ENCODE results near the gene CFAP410.

Gene CFAP410

GRCh38 chr21:44332383-44332782 is 6.8 kb downstream of the CFAP410 start:
- no peak overlapping the region for H2BK15ac ChIP-seq (replicated peaks; ENCODE audit: low read depth)
- H2BK120ac ChIP-seq (ENCODE audit: low read depth, low read length), result no peak overlapping the region
- H4K8ac ChIP-seq (ENCODE audit: low read depth, low read length), result no peak overlapping the region
- H4K5ac ChIP-seq (ENCODE audit: low read length), result no peak overlapping the region
- H3K4me2 ChIP-seq (ENCODE audit: low read length), result no peak overlapping the region
- no peak overlapping the region for H3K4me3 ChIP-seq (ENCODE audit: low read length)
- peaks cover 2% of the 10 kb centered on the region for H3K36me3 ChIP-seq (ENCODE audit: control insufficient read depth, insufficient read depth, low read length)
- H2BK5ac ChIP-seq (ENCODE audit: low read length), result no peak overlapping the region
- H3K23ac ChIP-seq (ENCODE audit: low read length), result no peak overlapping the region
- no peaks in the 10 kb centered on the region for H3K79me1 ChIP-seq (ENCODE audit: low read length)
- WGBS (ENCODE audit: extremely low coverage, insufficient coverage, low lambda C conversion rate), result no CpG with 5 or more reads among the region's 17 CpGs
- no peak overlapping the region for H3K18ac ChIP-seq (ENCODE audit: low read length)
- H3K4me1 ChIP-seq (ENCODE audit: control insufficient read depth, low read depth, low read length), result no peaks in the 10 kb centered on the region
- no peak overlapping the region for H3K56ac ChIP-seq (ENCODE audit: low read length)
- no peaks in the 10 kb centered on the region for H3K27me3 ChIP-seq (ENCODE audit: insufficient read depth, low read length, poor library complexity)
- no peak overlapping the region for H3K27ac ChIP-seq (ENCODE audit: low read depth, low read length)
- no peak overlapping the region for H3K9ac ChIP-seq (ENCODE audit: low read length)
- H2AK5ac ChIP-seq (ENCODE audit: low read length), result no peak overlapping the region
- H3K4ac ChIP-seq (ENCODE audit: low read depth, low read length), result no peak overlapping the region
- DNase-seq, result no peak
- H3K79me2 ChIP-seq (ENCODE audit: control insufficient read depth, insufficient read depth, low read length), result no peaks in the 10 kb centered on the region

- H2AK5ac ChIP-seq (ENCODE audit: low read length), result no peak overlapping the region
- no peaks in the 10 kb centered on the region for H3K79me2 ChIP-seq (ENCODE audit: control insufficient read depth, insufficient read depth, low read length)
- WGBS (ENCODE audit: extremely low coverage, insufficient coverage, low lambda C conversion rate), result no CpG with 5 or more reads among the region's 20 CpGs
- no peak for DNase-seq
- H2BK120ac ChIP-seq (ENCODE audit: low read depth, low read length), result no peak overlapping the region
- no peaks in the 10 kb centered on the region for H3K4me1 ChIP-seq (ENCODE audit: control insufficient read depth, low read depth, low read length)
- H3K4ac ChIP-seq (ENCODE audit: low read depth, low read length), result no peak overlapping the region
- no peak overlapping the region for H3K56ac ChIP-seq (ENCODE audit: low read length)
- H3K4me2 ChIP-seq (ENCODE audit: low read length), result no peak overlapping the region
- no peak overlapping the region for H2BK5ac ChIP-seq (ENCODE audit: low read length)
- no peaks in the 10 kb centered on the region for H3K79me1 ChIP-seq (ENCODE audit: low read length)
- no peak overlapping the region for H3K4me3 ChIP-seq (ENCODE audit: low read length)
- no peaks in the 10 kb centered on the region for H3K27me3 ChIP-seq (ENCODE audit: insufficient read depth, low read length, poor library complexity)
- no peak overlapping the region for H3K27ac ChIP-seq (ENCODE audit: low read depth, low read length)
- no peak overlapping the region for H3K18ac ChIP-seq (ENCODE audit: low read length)
- H4K8ac ChIP-seq (ENCODE audit: low read depth, low read length), result no peak overlapping the region
- H3K23ac ChIP-seq (ENCODE audit: low read length), result no peak overlapping the region
- H3K36me3 ChIP-seq (ENCODE audit: control insufficient read depth, insufficient read depth, low read length), result peaks cover 2% of the 10 kb centered on the region
- H4K5ac ChIP-seq (ENCODE audit: low read length), result no peak overlapping the region
- no peak overlapping the region for H2BK15ac ChIP-seq (replicated peaks; ENCODE audit: low read depth)
- no peak overlapping the region for H3K9ac ChIP-seq (ENCODE audit: low read length)
Measured at GRCh38 chr21:44331650-44332307, 7.4 kb downstream of the CFAP410 start.

GRCh38 chr21:44331209-44331608 is 8.0 kb downstream of the CFAP410 start:
- H3K56ac ChIP-seq (ENCODE audit: low read length), result no peak overlapping the region
- no peak overlapping the region for H3K27ac ChIP-seq (ENCODE audit: low read depth, low read length)
- H4K5ac ChIP-seq (ENCODE audit: low read length), result no peak overlapping the region
- H3K4ac ChIP-seq (ENCODE audit: low read depth, low read length), result no peak overlapping the region
- no peak overlapping the region for H3K18ac ChIP-seq (ENCODE audit: low read length)
- H2BK15ac ChIP-seq (replicated peaks; ENCODE audit: low read depth), result no peak overlapping the region
- no CpG with 5 or more reads among the region's 16 CpGs for WGBS (ENCODE audit: extremely low coverage, insufficient coverage, low lambda C conversion rate)
- no peak overlapping the region for H3K4me3 ChIP-seq (ENCODE audit: low read length)
- no peaks in the 10 kb centered on the region for H3K79me2 ChIP-seq (ENCODE audit: control insufficient read depth, insufficient read depth, low read length)
- H2BK120ac ChIP-seq (ENCODE audit: low read depth, low read length), result no peak overlapping the region
- no peaks in the 10 kb centered on the region for H3K4me1 ChIP-seq (ENCODE audit: control insufficient read depth, low read depth, low read length)
- no peaks in the 10 kb centered on the region for H3K27me3 ChIP-seq (ENCODE audit: insufficient read depth, low read length, poor library complexity)
- no peak overlapping the region for H4K8ac ChIP-seq (ENCODE audit: low read depth, low read length)
- no peak overlapping the region for H2AK5ac ChIP-seq (ENCODE audit: low read length)
- no peak overlapping the region for H3K4me2 ChIP-seq (ENCODE audit: low read length)
- no peaks in the 10 kb centered on the region for H3K79me1 ChIP-seq (ENCODE audit: low read length)
- no peak overlapping the region for H3K23ac ChIP-seq (ENCODE audit: low read length)
- peaks cover 2% of the 10 kb centered on the region for H3K36me3 ChIP-seq (ENCODE audit: control insufficient read depth, insufficient read depth, low read length)
- H3K9ac ChIP-seq (ENCODE audit: low read length), result no peak overlapping the region
- no peak for DNase-seq
- no peak overlapping the region for H2BK5ac ChIP-seq (ENCODE audit: low read length)

GRCh38 chr21:44330698-44331097 is 8.5 kb downstream of the CFAP410 start:
- no peak overlapping the region for H3K4me2 ChIP-seq (ENCODE audit: low read length)
- no peak overlapping the region for H3K4me3 ChIP-seq (ENCODE audit: low read length)
- no peaks in the 10 kb centered on the region for H3K27me3 ChIP-seq (ENCODE audit: insufficient read depth, low read length, poor library complexity)
- no peak overlapping the region for H2BK15ac ChIP-seq (replicated peaks; ENCODE audit: low read depth)
- H2BK5ac ChIP-seq (ENCODE audit: low read length), result no peak overlapping the region
- H3K79me2 ChIP-seq (ENCODE audit: control insufficient read depth, insufficient read depth, low read length), result no peaks in the 10 kb centered on the region
- H3K4ac ChIP-seq (ENCODE audit: low read depth, low read length), result no peak overlapping the region
- no peak overlapping the region for H3K56ac ChIP-seq (ENCODE audit: low read length)
- H3K79me1 ChIP-seq (ENCODE audit: low read length), result no peaks in the 10 kb centered on the region
- no peak overlapping the region for H3K18ac ChIP-seq (ENCODE audit: low read length)
- no peaks in the 10 kb centered on the region for H3K4me1 ChIP-seq (ENCODE audit: control insufficient read depth, low read depth, low read length)
- no CpG with 5 or more reads among the region's 18 CpGs for WGBS (ENCODE audit: extremely low coverage, insufficient coverage, low lambda C conversion rate)
- H3K9ac ChIP-seq (ENCODE audit: low read length), result no peak overlapping the region
- H4K8ac ChIP-seq (ENCODE audit: low read depth, low read length), result no peak overlapping the region
- H4K5ac ChIP-seq (ENCODE audit: low read length), result no peak overlapping the region
- peaks cover 2% of the 10 kb centered on the region for H3K36me3 ChIP-seq (ENCODE audit: control insufficient read depth, insufficient read depth, low read length)
- H3K23ac ChIP-seq (ENCODE audit: low read length), result no peak overlapping the region
- no peak for DNase-seq
- H3K27ac ChIP-seq (ENCODE audit: low read depth, low read length), result no peak overlapping the region
- no peak overlapping the region for H2BK120ac ChIP-seq (ENCODE audit: low read depth, low read length)
- H2AK5ac ChIP-seq (ENCODE audit: low read length), result no peak overlapping the region

GRCh38 chr21:44329971-44330681 is 9.1 kb downstream of the CFAP410 start:
- H4K5ac ChIP-seq (ENCODE audit: low read length), result no peak overlapping the region
- no peak overlapping the region for H3K18ac ChIP-seq (ENCODE audit: low read length)
- no peaks in the 10 kb centered on the region for H3K79me1 ChIP-seq (ENCODE audit: low read length)
- WGBS (ENCODE audit: extremely low coverage, insufficient coverage, low lambda C conversion rate), result no CpG with 5 or more reads among the region's 44 CpGs
- no peak overlapping the region for H2BK5ac ChIP-seq (ENCODE audit: low read length)
- H3K36me3 ChIP-seq (ENCODE audit: control insufficient read depth, insufficient read depth, low read length), result peaks cover 2% of the 10 kb centered on the region
- H3K27ac ChIP-seq (ENCODE audit: low read depth, low read length), result no peak overlapping the region
- no peaks in the 10 kb centered on the region for H3K79me2 ChIP-seq (ENCODE audit: control insufficient read depth, insufficient read depth, low read length)
- no peak overlapping the region for H3K4me2 ChIP-seq (ENCODE audit: low read length)
- DNase-seq, result no peak
- H3K4me1 ChIP-seq (ENCODE audit: control insufficient read depth, low read depth, low read length), result no peaks in the 10 kb centered on the region
- no peak overlapping the region for H2AK5ac ChIP-seq (ENCODE audit: low read length)
- H3K4me3 ChIP-seq (ENCODE audit: low read length), result no peak overlapping the region
- H4K8ac ChIP-seq (ENCODE audit: low read depth, low read length), result no peak overlapping the region
- H2BK120ac ChIP-seq (ENCODE audit: low read depth, low read length), result no peak overlapping the region
- no peak overlapping the region for H2BK15ac ChIP-seq (replicated peaks; ENCODE audit: low read depth)
- no peak overlapping the region for H3K23ac ChIP-seq (ENCODE audit: low read length)
- no peaks in the 10 kb centered on the region for H3K27me3 ChIP-seq (ENCODE audit: insufficient read depth, low read length, poor library complexity)
- peak overlapping the region; percentile 15 for H3K56ac ChIP-seq (ENCODE audit: low read length)
- no peak overlapping the region for H3K4ac ChIP-seq (ENCODE audit: low read depth, low read length)
- no peak overlapping the region for H3K9ac ChIP-seq (ENCODE audit: low read length)
